Measurements from ENCODE around the gene TUBGCP6. TPM values are rescaled to one million over a fixed set of nuclear protein-coding genes. Genes with fewer than 3 reads are reported as not detected.

TUBGCP6 gene
- total and polyA plus RNA-seq, 10 of the 15 experiments (the other 5 are each of a cell fraction or from before 2014, with no cell fraction given): 0.74 to 41.4 (median 19.4) TPM

DNA sequence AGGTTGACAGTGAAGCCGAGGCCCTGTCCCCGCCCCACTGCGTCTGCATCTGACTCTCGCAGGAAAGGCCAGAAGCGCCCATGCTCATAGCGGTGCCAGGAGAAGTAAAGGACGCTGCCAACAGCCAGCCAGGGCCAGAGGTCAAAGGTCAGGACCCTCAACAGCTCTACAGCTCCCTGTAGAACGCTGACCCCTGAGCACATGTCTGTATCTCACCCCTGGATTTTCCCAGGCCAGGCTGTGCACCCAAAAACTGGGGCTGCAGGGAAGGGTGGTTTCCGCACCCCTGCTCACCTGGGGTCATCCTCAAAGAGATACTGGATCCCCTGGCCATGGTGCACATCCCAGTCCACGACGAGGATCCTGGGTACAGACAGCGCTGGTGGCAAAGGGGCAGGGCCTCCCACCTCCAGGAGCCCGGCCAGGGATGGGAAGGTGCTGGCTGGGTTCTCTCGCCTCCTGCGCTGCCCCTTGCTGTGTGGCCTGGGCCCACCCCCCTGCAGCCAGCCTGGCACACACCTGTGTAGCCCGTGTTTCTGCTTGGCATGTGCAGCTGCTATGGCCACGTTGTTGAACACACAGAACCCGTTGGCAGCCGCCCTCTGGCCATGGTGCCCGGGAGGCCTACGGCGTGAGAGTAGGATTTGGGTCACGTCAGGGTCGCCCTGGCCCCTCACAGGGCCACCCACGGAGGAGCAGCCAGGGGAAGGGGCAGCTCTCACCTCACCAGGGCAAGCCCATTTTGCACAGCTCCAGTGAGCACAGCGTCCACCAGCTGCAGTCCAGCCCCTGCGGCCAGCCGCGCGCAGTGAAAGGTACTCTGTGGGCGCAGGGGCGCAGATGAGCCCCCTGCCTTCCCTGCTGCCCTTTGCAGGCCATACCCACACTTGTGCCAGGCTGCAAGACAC, 4.8 kb upstream of the TUBGCP6 start:
- FAIRE-seq: no peak
- TF ChIP-seq POLR2A (IDR thresholded peaks at IDR 0.05; ENCODE audit: low read depth, low read length): peak; percentile 6; the same call in 1 of the 2 replicates
- peak; percentile 38; the same call in 1 of the 2 replicates for TF ChIP-seq NR2C1 (IDR thresholded peaks at IDR 0.05)
- TF ChIP-seq GABPA (IDR thresholded peaks at IDR 0.05; ENCODE audit: low read depth): no peak
- Histone ChIP-seq H4K20me1 (ENCODE audit: control insufficient read depth, insufficient read depth) (no peaks in the 10 kb centered on the region; the same call in 1 of the 2 replicates), H3K27ac (ENCODE audit: control insufficient read depth, insufficient read depth) (peak overlapping the region; percentile 78), H3K4me2 (ENCODE audit: control insufficient read depth, insufficient read depth) (peak overlapping the region; percentile 98), H3K4me3 (peak overlapping the region; percentile 98), H3K9ac (ENCODE audit: control insufficient read depth, insufficient read depth, low read length) (peak overlapping the region; percentile 87; the same call in 1 of the 2 replicates), H3K9me3 (replicated peaks; ENCODE audit: control insufficient read depth, insufficient read depth, low read length) (no peaks in the 10 kb centered on the region), H3K79me2 (ENCODE audit: control insufficient read depth, insufficient read depth, low read length) (peaks cover 26% of the 10 kb centered on the region), H3K27me3 (replicated peaks in 1 of 2; ENCODE audit: control insufficient read depth in 2 of 2, insufficient read depth in 2 of 2, low read length in 1 of 2) (no peaks in the 10 kb centered on the region), H3K4me1 (ENCODE audit: control insufficient read depth, insufficient read depth, low read length) (peaks cover 32% of the 10 kb centered on the region), H3K36me3 (ENCODE audit: control insufficient read depth in 2 of 2, insufficient read depth in 2 of 2, low read length in 1 of 2) (peaks cover 6 to 14% of the 10 kb centered on the region in 2 experiments; a peak in 3 of 4 replicates), H2AFZ (ENCODE audit: control insufficient read depth, low read depth, low read length) (no peak overlapping the region)
- no peak for DNase-seq (ENCODE audit: low read depth, low spot score)
- ChIA-PET SMC1A (ENCODE audit: uncharacterized antibody, unreplicated experiment) (no interaction called here), POLR2A (interaction anchor here (1.0 to 2.7 kb wide), 2 partner anchors 8 to 12 kb away, joined by 5 to 15 read pairs; partner anchors contain the start of gene MAPK12), CTCF (interaction anchor here (1.2 to 3.0 kb wide), 2 partner anchors 59 to 92 kb away, joined by 3 to 20 read pairs; no protein-coding TSS in a partner anchor), RAD21 (ENCODE audit: unreplicated experiment) (no interaction called here)
- 92% methylated on average over 32 of the region's 32 CpGs for WGBS (ENCODE audit: insufficient coverage, insufficient replicate concordance, low lambda C conversion rate, missing lambda C conversion rate)
- in situ Hi-C loops (cut with MboI) (loop anchor here (10.0 kb wide), 2 partner anchors 245 to 365 kb away; no protein-coding TSS in a partner anchor), intact Hi-C loops (cut with micrococcal nuclease; ENCODE audit: unreplicated experiment) (loop anchor here (5.0 to 10.0 kb wide), 3 partner anchors 225 to 443 kb away; partner anchors contain the start of gene SBF1)
- ATAC-seq: no peak
- no TSS peak for BruUV-seq (replicated peaks)

- no peak overlapping the region for H3K27ac ChIP-seq (ENCODE audit: control insufficient read depth, insufficient read depth)
- no peaks in the 10 kb centered on the region for H3K9me3 ChIP-seq (replicated peaks; ENCODE audit: control insufficient read depth, insufficient read depth, low read length)
- POLR2A ChIA-PET: no interaction called here
- RAD21 ChIA-PET (ENCODE audit: unreplicated experiment): no interaction called here
- peaks cover 32% of the 10 kb centered on the region for H3K4me1 ChIP-seq (ENCODE audit: control insufficient read depth, insufficient read depth, low read length)
- peak overlapping the region; percentile 33; the same call in 1 of the 2 replicates for H3K4me2 ChIP-seq (ENCODE audit: control insufficient read depth, insufficient read depth)
- H3K79me2 ChIP-seq (ENCODE audit: control insufficient read depth, insufficient read depth, low read length): peaks cover 38% of the 10 kb centered on the region
- CTCF ChIA-PET: no interaction called here
- SMC1A ChIA-PET (ENCODE audit: uncharacterized antibody, unreplicated experiment): no interaction called here
- ATAC-seq (no peak), FAIRE-seq (no peak), DNase-seq (ENCODE audit: low read depth, low spot score) (no peak)
- H3K36me3 ChIP-seq (ENCODE audit: control insufficient read depth in 2 of 2, insufficient read depth in 2 of 2, low read length in 1 of 2): peaks cover 6 to 14% of the 10 kb centered on the region in 2 experiments; a peak in 3 of 4 replicates
- no peak overlapping the region for H2AFZ ChIP-seq (ENCODE audit: control insufficient read depth, low read depth, low read length)
- no peak overlapping the region for H3K4me3 ChIP-seq
- no peaks in the 10 kb centered on the region; the same call in none of the 2 replicates for H4K20me1 ChIP-seq (ENCODE audit: control insufficient read depth, insufficient read depth)
- 86% methylated on average over 27 of the region's 29 CpGs for WGBS (ENCODE audit: insufficient coverage, insufficient replicate concordance, low lambda C conversion rate, missing lambda C conversion rate)
- intact Hi-C loops (cut with micrococcal nuclease; ENCODE audit: unreplicated experiment) (loop anchor here (10.0 kb wide), 1 partner anchor 226 kb away; the partner anchor contains the start of gene SBF1), in situ Hi-C loops (cut with MboI) (no loop called here)
- no peak overlapping the region for H3K9ac ChIP-seq (ENCODE audit: control insufficient read depth, insufficient read depth, low read length)
- BruUV-seq (replicated peaks): no TSS peak
- H3K27me3 ChIP-seq (replicated peaks in 1 of 2; ENCODE audit: control insufficient read depth in 2 of 2, insufficient read depth in 2 of 2, low read length in 1 of 2): no peaks in the 10 kb centered on the region
- no peak for TF ChIP-seq NR2F1 (conservative IDR thresholded peaks at IDR 0.05)
- TF ChIP-seq ZNF622 (IDR thresholded peaks at IDR 0.05): no peak
- TF ChIP-seq SUPT20H (IDR thresholded peaks at IDR 0.05; ENCODE audit: borderline replicate concordance, control insufficient read depth, low read depth, low read length): no peak
- no peak for TF ChIP-seq MXI1 (IDR thresholded peaks at IDR 0.05; ENCODE audit: low read depth, low read length)
- TF ChIP-seq CBFB (IDR thresholded peaks at IDR 0.05; ENCODE audit: low read depth): no peak
- TF ChIP-seq, protein P1, sequence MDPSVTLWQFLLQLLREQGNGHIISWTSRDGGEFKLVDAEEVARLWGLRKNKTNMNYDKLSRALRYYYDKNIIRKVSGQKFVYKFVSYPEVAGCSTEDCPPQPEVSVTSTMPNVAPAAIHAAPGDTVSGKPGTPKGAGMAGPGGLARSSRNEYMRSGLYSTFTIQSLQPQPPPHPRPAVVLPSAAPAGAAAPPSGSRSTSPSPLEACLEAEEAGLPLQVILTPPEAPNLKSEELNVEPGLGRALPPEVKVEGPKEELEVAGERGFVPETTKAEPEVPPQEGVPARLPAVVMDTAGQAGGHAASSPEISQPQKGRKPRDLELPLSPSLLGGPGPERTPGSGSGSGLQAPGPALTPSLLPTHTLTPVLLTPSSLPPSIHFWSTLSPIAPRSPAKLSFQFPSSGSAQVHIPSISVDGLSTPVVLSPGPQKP (IDR thresholded peaks at IDR 0.05; ENCODE audit: low read depth, low read length): no peak
- TF ChIP-seq MYC (IDR thresholded peaks at IDR 0.05; ENCODE audit: insufficient read depth, insufficient read length, insufficient replicate concordance, low read length, severe bottlenecking): no peak
- TF ChIP-seq NR2C1 (IDR thresholded peaks at IDR 0.05): no peak
These were observed 3.6 kb upstream of the TUBGCP6 start for GRCh38 chr22:50248196-50249081.
